WI38 (cell line): ENCODE data around the gene FTO.

Experiments
- H3K4me3 ChIP-seq: 2 replicates; pipeline ENCODE4 v1.5.1; 2011; ENCODE audit warnings: low read depth, mild to moderate bottlenecking, control low read depth, low read length
- TF ChIP-seq, protein P1 (sequence below): IDR thresholded peaks from 2 replicates; pipeline ENCODE4 v1.5.1; 2012; ENCODE audit warnings: low read depth, mild to moderate bottlenecking, control low read depth, low read length

The FTO gene

DNA sequence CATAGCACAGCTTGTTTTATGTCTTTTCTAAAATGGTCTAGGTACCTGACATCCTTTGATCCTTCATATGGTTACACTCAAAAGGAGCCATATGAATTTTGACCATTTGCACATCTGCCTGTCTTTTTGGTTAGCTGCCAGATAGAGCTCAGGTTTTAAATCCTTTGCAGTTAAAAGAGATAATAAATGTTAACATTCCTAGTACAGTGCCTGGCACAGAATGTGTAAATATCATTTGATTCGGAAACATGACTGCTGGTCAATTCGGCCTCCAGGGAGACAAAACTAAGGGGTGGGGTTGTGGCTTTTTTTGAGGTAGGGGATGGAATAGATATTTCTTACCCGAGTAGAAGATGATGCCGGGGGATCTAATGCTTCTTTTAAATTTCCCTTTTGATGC is 64.2 kb downstream of the FTO start:
- TF ChIP-seq, protein P1, sequence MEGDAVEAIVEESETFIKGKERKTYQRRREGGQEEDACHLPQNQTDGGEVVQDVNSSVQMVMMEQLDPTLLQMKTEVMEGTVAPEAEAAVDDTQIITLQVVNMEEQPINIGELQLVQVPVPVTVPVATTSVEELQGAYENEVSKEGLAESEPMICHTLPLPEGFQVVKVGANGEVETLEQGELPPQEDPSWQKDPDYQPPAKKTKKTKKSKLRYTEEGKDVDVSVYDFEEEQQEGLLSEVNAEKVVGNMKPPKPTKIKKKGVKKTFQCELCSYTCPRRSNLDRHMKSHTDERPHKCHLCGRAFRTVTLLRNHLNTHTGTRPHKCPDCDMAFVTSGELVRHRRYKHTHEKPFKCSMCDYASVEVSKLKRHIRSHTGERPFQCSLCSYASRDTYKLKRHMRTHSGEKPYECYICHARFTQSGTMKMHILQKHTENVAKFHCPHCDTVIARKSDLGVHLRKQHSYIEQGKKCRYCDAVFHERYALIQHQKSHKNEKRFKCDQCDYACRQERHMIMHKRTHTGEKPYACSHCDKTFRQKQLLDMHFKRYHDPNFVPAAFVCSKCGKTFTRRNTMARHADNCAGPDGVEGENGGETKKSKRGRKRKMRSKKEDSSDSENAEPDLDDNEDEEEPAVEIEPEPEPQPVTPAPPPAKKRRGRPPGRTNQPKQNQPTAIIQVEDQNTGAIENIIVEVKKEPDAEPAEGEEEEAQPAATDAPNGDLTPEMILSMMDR = no peak
- no peak overlapping the region for H3K4me3 ChIP-seq

DNA sequence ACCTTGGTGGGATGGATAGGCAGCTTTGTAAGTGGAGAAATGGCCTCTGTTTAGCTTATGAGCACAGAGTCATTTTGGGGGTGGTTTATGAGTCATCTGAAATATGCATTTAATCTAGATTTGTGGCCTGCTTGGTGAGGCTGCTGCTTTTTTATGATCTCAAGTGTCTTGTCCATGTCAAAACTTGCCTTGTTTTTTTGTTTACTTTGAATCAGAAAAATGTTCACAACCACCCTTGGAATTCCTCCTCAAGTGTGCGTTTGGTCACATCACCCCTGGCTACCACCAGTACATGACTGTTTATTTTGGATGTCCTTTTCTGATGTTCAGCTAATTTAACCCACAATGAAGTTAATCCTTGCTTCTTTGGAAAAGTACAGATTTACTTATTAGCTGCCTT is 64.6 kb downstream of the FTO start:
- no peak overlapping the region for H3K4me3 ChIP-seq
- TF ChIP-seq, protein P1 = no peak

DNA sequence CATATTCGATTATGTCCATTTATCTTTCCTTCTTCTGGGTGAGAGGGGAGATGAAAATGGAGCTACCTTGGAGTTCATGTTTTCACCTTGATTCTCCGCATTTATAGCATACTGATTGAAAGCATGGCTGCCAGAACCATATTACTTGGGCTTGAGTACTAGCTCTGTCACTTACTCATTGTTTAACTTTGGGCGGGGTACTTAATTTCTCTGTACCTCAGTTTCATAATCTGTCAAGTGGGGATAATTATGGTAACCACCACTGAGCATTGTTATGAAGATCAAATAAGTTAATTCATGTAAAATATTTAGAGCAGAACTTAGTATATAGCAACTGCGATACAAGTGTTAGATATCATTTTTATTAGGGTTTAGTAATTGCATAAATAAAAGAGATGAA is 65.2 kb downstream of the FTO start:
- H3K4me3 ChIP-seq = no peak overlapping the region
- TF ChIP-seq, protein P1 = no peak

DNA sequence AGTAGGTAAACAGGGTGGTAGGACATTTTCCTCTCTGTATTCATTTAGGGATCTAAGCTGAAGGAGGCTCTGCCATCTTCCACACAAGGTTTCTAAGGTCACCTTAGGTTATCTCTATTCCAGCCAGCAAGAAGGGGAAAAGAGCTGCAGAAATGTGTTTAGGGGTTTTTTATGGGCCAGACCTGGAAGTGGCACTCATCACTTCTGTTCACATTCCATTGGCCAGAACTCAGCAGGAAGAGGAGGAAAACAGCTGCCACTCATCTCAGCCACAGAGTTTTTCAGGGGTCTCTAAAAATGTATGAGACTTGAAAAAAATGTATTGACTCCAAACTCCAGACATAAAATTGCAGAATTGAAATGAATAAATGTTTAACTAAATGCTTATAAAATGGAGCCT is 65.8 kb downstream of the FTO start:
- no peak overlapping the region for H3K4me3 ChIP-seq
- TF ChIP-seq, protein P1 = no peak

DNA sequence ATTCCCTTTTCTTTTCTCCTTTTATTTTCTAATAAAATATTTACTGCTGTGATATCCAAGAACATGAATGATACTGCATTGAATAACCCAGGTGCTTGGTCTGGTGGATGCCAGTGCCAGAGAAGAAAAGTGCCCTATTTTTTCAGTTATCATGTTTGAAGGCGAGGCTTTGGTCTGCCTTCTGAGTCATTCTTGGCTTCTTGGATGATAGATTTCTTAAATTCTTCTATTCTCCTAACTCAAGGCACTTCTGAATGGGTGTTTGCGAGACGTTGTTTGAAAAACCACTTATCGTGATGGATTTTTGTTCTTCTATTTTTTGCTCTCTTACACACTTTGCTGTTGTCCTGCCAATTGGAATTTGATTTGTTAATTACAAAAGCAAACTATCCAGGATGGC is 66.7 kb downstream of the FTO start:
- TF ChIP-seq, protein P1 = no peak
- H3K4me3 ChIP-seq = no peak overlapping the region

DNA sequence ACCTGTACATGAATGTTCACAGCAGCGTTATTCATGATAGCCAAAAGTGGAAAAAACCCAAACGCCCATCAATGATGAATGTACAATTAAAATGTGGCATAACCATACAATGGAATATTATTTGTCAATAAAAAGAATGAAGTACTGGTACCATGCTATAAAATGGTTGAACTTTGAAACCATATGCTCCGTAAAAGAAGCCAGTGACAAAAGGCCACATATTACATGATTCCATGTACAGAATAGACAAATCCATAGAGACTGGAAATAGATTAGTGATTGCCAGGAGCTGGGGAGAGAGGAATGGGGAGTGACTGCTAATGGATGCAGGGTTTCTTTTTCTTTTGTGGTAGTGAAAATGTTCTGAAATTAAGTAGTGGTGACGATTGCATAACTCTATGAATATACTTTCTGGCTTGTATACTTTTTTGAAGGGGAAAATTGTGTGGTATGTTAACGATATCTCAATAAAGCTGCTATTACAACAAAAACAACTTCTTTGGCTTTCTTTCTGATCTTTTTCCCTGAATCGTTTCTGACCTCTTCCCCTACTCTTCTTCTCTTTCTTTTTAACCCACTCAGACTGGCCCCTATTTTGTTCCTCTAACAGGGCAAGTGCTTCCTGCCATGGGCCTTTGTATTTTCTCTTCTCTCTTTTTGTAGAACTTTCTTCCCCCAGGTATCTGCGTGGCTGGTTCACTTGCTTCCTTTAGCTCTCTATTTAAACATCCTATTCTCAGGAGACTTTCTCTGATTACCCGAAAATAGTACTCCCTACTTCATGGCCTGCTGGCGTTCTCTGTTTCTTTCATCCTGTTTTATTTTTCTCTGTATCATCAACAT is 67.9 kb downstream of the FTO start:
- H3K4me3 ChIP-seq = no peak overlapping the region
- TF ChIP-seq, protein P1 = no peak

DNA sequence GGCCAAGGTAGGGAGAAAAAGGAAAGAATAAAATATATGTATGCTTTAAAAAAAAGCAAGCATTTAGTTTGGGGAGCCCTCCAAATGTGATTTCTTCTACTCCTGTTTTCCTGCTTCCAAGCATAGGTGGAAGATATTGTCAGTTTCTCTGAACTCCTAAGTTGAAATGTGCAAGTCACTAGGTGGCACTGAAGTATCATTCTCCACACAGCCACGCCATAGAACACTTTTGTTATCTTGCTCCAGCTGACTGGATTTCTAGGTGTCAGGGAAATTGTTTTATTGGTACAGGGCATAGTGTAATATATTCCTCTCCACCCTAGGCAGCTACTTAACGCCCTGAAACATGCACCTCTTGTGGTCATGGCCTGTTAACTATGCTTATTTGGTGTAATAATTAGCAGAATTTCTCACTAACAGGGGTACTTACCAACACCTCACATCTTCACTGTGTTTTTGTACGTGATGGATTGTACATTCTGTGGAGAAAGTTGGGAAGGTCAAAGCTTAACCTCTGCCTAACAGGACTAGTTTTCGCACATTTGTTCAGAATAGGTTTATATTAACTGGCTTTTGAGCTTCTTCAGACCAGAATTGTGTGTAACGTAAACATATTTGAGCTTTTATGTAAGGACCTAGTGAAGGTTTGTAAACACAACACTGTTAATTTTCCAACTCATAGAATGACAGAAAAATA is 69.3 kb downstream of the FTO start:
- TF ChIP-seq, protein P1 = peak; percentile 54
- H3K4me3 ChIP-seq = no peak overlapping the region
